ENCODE data around the gene KRT5.
"Not testable (repeated sequence)": the region's sequence is repeated elsewhere in the genome, so short reads cannot be mapped to it uniquely, and the experiment has no call there.

Gene KRT5

DNA sequence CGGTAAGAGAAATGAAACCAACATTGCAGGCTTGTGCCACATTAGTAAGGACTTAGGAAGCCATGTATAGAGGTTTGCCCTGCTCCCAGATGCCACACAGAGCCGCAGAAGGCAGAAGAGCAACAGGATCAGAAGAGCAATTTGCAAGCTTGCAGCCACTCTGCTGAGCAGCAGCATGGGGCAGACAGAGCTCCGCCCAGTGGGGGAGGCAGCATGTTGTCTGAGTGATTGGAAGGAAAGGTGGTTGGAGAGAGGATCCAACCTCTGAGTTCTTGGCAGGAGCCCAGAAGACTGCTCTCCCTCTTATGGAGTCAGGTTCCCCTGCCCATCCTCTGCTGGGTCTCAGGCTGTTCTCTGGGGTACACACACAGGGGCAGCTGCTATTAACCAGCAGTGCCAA is 24.8 kb downstream of the KRT5 start:
- peak in 2 of 56 donors; percentile 6 to 12 for DNase-seq

DNA sequence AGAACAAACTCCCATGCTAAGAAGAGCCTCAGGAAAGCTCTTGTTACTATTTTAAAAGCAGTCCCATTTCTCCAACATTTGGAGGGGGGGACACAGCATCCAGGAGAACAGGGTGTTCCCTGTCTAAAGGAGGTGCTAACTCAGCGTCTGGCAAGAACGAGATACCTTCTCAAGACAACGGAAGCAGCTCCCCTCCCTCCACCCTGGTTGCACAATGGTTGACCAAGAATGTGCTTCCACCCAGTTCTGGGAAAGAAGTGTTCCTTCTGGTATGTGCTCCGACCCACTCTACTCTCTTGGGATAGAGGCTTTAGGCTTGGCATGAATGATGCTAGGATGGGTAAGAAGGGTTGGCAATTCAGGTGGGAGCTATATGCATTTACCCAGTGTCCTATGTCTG is 25.7 kb downstream of the KRT5 start:
- no peak for DNase-seq

DNA sequence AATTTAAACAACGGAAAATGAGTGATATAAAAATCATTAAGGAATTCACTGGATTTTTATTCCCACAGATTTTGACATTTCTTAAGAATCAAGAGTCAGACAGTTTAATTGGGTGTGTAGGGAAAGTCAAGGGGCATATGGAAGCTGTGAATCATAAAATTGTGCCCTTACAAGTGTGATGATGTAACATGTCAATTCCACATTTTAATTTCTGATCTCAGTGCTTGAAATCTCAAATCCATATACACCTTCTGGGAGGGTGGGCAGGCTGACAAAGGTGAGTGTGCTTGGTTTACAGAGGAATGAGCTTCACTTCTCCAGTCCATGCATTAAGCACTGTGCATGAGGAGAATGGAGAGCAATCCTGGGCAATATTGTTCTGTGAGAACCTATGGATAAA is 26.1 kb downstream of the KRT5 start:
- DNase-seq, result no peak

DNA sequence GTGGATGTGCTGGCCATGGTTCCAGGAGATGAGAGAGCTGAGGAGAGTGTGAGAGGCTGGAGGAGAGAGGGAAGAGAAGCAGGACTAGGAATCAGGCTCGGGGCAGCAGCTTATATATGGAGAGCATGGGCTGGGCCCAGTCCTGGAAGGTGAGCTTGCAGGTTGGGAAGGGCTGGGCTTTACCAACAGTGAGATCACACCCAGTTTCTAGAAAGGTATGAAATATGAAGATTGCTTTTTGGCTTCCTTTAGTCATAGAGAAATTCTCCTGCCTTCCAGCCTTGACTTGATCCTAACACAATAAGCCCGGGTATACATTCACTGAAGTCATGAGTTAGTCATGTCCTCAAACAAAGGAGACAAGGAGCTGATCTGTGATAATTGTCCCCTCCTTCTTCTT is 27.0 kb downstream of the KRT5 start, which contains the start of gene KRT6A:
KRT6A (minus strand) TSS at position 86 of the 400 bp plus-strand sequence; CDS start at position 17, 69 bp downstream.
- no peak for DNase-seq

DNA sequence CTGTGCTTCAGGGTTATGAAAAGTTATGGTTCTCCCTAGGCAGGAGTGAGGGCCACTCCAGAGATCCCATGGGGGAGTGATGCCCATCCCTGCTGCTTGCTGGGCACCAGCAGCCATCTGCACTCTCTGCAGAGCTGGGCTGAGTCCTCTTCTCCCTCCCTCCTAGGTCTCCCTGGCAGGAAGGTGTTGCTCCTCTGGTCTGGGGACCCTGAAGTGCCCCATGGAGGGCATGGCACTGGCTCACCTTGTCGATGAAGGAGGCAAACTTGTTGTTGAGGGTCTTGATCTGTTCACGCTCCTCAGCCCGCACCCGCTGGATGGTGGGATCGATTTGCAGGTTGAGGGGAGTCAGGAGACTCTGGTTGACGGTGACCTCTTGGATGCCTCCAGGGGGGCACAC is 27.8 kb downstream of the KRT5 start:
- DNase-seq, result not testable (repeated sequence)

DNA sequence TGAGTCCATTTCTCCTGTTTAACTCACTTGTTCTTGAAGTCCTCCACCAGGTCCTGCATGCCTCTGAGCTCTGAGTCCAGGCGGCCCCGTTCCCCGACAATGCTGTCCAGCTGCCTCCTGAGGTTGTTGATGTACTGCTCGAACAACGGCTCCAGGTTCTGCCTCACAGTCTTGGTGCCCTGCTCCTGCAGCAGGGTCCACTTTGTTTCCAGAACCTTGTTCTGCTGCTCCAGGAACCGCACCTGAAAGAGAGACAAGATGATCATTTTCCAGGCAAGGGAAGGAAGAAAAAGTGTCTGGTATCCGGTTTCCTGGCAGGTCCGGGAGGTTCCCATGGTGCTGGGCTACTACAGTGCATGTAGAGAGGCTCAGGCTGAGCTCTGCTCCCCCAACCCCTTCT is 28.7 kb downstream of the KRT5 start:
- DNase-seq, result not testable (repeated sequence)

DNA sequence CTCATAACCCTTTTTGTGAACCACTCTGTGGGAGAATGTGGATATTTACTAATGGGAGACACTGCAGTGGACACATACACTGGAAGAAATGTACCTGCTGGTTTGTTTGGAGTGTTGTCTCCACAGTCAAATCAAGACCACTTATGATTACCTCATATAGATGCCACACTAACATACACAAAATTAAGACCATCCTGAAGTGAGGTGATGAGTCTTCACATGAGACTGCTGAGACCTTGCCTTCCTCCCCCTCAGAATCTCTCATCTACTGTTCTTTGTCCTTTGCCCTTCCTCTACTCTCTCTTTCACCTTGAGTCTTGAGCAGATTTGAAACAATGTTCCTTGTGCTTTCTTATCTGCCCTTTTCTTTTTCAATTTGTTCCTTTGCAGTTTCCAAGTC is 31.5 kb downstream of the KRT5 start:
- no peak for DNase-seq

DNA sequence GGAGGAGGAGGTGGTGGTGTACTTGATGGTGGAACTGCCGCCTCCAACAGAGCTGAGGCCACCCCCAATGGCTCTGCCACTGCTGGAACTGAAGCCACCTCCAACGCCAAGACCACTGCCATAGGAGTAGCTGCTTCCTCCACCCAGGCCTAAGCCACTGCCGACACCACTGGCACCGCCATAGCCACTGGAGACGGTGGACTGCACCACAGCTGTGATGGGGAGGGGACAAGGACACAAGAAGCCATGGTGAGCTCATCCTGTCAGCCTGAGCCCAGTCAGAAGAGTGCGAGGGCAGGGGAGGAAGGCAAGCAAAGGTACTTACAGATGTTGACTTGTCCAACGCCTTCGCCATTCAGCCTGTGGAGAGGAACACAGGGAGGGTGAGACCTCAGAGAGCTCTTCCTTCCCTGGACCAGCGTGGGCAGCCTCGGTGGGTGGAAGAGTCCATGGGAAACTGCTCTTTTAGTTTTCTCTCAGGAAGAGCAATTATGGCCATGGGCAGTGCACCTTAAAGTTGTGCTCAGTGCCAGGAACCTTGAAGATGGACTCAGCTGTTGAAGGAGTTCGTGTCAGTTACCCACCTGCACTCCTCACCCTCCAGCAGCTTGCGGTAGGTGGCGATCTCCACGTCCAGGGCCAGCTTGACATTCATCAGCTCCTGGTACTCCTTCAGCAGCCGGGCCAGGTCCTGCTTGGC is 32.3 kb downstream of the KRT5 start:
- not testable (repeated sequence) for DNase-seq

DNA sequence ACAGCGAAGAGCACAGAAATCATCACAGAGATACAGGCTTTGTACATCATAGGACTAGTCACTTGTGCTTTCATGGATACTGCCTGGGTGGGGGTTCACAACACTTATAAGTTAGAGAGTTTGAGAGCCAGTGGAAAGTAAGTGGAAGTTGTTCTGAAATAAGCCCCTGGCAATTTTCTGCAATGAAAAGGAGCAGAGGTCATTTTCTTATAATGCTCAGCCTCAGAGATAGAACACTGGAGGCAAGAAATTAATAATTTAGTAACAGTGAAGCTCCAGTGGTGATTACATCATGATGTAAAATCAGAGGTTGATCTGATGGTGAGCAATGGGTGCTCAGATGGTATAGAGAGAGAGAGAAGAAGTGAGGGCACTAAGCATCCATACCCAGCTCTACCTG is 33.0 kb downstream of the KRT5 start:
- DNase-seq, result no peak

DNA sequence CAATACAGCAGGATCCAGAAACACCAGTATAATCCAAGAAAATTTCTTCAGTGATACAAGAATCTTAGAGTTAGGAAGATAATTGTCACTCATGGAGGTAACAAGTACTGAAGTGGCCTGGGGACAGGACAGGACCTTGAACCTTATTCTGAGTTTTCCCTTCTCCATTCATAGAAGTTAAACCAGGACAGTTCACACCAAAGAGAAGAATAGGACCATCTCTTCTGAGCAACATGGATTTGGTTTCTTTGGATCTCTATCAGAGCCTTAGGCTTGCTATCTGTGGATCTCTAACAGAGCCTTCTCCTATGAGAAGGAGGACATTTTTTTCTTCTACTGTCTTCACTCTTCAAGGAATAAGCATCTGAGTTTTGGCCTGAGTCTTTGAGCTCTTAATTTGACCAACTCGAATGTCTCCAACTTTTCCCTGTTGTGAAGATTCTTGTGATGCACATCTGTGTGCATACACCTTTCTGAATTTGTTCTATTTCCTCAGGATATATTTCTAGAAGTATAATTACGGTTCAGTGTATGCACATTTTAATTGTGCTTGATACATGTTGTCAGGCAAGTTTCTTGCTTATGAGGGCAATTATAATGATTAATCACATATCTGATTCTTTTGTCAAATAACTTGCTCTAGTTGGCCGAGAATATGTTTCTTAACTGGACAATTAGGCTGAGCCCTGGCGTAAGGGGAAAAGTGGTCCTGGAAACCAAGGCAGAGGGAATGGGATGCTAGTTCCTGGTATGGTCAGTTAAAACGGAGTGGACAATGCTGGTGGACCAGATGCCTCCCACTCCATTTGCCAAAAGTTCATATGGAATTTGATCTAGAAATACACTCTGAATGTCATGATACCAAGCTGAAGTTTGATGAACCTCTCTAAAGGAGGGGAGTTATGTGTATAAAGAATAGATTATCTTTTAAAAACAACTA is 33.8 kb downstream of the KRT5 start:
- no peak for DNase-seq

DNA sequence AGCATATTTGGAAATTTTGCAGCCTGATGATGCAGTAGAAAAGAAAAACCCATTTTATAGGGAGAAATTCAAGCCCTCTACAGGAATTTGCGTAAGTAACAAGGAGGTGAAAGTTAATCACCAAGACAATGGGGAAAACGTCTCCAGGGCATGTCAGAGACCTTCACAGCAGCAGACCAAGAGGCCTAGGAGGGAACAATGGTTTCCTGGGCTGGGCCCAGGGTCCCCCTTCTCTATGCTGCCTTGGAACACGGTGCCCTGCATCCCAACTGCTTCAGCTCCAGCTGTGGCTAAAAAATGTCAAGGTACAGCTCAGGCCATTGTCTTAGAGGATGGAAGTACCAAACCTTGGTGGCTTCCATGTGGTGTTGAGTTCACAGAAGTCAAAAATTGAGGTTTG is 40.1 kb downstream of the KRT5 start:
- DNase-seq, result no peak

DNA sequence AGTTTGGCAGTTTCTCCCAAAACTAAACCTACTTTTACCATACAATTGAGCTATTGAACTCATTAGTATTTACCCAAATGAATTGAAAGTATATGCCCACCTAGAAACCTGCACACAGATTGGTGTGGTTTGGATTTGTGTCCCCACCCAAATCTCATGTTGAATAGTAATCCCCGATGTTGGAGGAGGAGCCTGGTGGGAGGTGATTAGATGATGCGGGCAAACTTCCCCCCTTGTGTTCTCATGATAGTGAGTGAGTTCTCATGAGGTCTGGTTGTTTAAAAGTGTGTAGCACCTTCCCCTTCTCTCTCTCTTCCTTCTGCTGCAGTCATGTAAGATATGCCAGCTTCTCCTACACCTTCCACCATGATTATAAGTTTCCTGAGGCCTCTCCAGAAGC is 42.5 kb downstream of the KRT5 start:
- no peak for DNase-seq

DNA sequence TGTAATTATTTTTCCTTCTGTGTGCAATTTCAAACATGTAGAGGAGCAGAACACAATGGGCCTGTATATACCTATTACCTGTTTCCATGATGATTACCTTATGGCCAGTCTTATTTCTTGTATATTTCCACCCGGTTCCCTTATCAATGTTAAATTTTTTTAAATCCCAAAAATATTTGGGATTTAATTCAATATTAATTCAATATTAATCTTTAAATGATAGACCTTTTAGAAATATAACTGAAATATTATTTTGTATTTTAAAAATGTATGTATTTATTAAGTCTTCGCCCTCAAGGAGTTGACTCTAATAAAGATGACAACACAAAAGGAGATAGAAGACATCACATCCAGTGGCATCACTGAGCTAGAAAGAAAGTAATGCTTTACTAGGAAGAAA is 46.0 kb downstream of the KRT5 start:
- no peak for DNase-seq

DNA sequence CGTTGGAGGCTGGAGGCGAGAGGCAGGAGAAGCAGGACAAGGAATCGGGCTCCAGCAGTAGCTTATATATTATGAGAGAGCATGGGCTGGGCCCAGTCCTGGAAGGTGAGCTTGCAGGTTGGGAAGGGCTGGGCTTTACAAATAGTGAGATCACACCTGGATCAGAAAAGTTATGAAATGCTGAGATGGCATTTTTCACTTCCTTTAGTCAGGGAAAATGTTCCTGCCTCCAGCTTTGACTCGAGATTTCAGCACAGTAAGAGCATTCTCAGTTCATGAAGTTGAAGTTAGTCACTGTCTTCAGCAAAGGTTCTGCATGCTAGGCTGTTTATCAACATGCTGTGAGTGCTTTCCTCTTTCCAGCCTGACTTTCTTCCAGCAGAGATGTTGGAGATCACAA is 46.4 kb downstream of the KRT5 start, which contains the start of gene KRT6C:
KRT6C (minus strand) TSS at position 38 of the 400 bp plus-strand sequence. CDS start 68 bp downstream, outside the sequence.
- no peak for DNase-seq

DNA sequence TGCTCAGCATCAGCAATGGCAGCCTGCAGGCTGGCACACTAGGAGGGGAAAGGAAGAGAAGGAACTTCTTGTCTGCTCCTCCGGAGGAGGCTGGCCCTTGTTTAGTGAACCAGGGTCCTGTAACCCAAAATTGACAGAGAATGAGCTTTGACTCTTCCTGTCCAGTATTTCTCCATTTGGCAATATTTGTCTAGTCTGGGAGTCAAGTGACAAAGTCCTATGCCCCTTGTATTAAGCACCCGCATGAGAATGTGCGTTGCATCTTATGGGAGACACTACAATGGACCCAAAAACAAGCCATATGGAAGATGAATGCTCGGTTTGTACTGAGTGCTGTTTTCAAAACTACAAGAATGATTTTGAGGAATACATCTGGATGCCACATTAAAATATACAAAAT is 50.3 kb downstream of the KRT5 start:
- no peak for DNase-seq

DNA sequence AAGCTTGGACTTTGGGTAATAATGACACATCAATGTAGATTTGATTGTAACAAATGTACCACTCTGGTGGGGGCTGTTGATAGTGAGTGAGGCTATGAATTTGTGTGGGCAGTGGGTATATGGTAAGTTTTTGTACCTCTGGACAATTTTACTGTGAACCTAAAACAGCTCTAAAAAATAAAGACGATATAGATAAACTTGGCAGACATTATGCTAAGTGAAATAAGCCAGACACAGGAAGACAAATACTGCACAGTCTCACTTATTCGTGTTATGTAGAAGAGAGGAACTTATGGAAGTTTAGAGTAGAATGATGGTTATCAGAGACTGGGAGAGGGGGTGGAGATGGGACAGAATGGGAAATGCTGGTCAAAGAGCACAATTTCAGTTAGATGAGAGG is 55.3 kb downstream of the KRT5 start:
- DNase-seq, result no peak
